Measurements from ENCODE around the gene UBE2H. TPM values are rescaled to one million over a fixed set of nuclear protein-coding genes. Genes with fewer than 3 reads are reported as not detected.

UBE2H gene
- total RNA-seq, 2 donors from 2014 or later, result 72.6 to 81.8 TPM

GRCh38 chr7:129952086-129952652 is 591 bp downstream of the UBE2H start:
- H3K4me3 ChIP-seq, result peak overlapping the region; percentile 85 to 94
- peaks cover 0 to 38% of the 10 kb centered on the region in 2 donors for H3K4me1 ChIP-seq
- no peak for TF ChIP-seq CTCF (IDR thresholded peaks at IDR 0.05)
- DNase-seq (ENCODE audit: low spot score), result no peak
- H3K27me3 ChIP-seq, result no peaks in the 10 kb centered on the region
- peak overlapping the region; percentile 95 to 98 for H3K27ac ChIP-seq
- H3K36me3 ChIP-seq, result no peaks in the 10 kb centered on the region
- no peaks in the 10 kb centered on the region for H3K9me3 ChIP-seq

GRCh38 chr7:129951226-129952085 is 1.3 kb downstream of the UBE2H start:
- H3K36me3 ChIP-seq, result no peaks in the 10 kb centered on the region
- H3K4me1 ChIP-seq, result peaks cover 0 to 40% of the 10 kb centered on the region in 2 donors
- no peaks in the 10 kb centered on the region for H3K9me3 ChIP-seq
- H3K27ac ChIP-seq, result peak overlapping the region; percentile 95 to 98
- no peaks in the 10 kb centered on the region for H3K27me3 ChIP-seq
- no peak for DNase-seq (ENCODE audit: low spot score)
- peak overlapping the region; percentile 85 to 94 for H3K4me3 ChIP-seq
- no peak for TF ChIP-seq CTCF (IDR thresholded peaks at IDR 0.05)

- H3K27ac ChIP-seq, result peak overlapping the region; percentile 95 to 98
- peak overlapping the region; percentile 85 to 94 for H3K4me3 ChIP-seq
- no peaks in the 10 kb centered on the region for H3K9me3 ChIP-seq
- H3K4me1 ChIP-seq, result peaks cover 0 to 40% of the 10 kb centered on the region in 2 donors
- no peaks in the 10 kb centered on the region for H3K36me3 ChIP-seq
- DNase-seq (ENCODE audit: low spot score), result no peak
- TF ChIP-seq CTCF (IDR thresholded peaks at IDR 0.05), result no peak
- H3K27me3 ChIP-seq, result no peaks in the 10 kb centered on the region
These were observed 1.9 kb downstream of the UBE2H start for GRCh38 chr7:129950933-129951225.

GRCh38 chr7:129950191-129950932 is 2.4 kb downstream of the UBE2H start:
- no peaks in the 10 kb centered on the region for H3K36me3 ChIP-seq
- peak overlapping the region; percentile 85 to 94 for H3K4me3 ChIP-seq
- H3K9me3 ChIP-seq, result no peaks in the 10 kb centered on the region
- peaks cover 0 to 40% of the 10 kb centered on the region in 2 donors for H3K4me1 ChIP-seq
- TF ChIP-seq CTCF (IDR thresholded peaks at IDR 0.05), result no peak
- H3K27me3 ChIP-seq, result no peaks in the 10 kb centered on the region
- no peak for DNase-seq (ENCODE audit: low spot score)
- H3K27ac ChIP-seq, result peak overlapping the region; percentile 95 to 98

GRCh38 chr7:129949292-129950133 is 3.2 kb downstream of the UBE2H start:
- H3K4me3 ChIP-seq, result peak overlapping the region; percentile 85 to 94
- no peak for TF ChIP-seq CTCF (IDR thresholded peaks at IDR 0.05)
- H3K27ac ChIP-seq, result peak overlapping the region; percentile 95 to 98
- DNase-seq (ENCODE audit: low spot score), result no peak
- no peaks in the 10 kb centered on the region for H3K9me3 ChIP-seq
- no peaks in the 10 kb centered on the region for H3K36me3 ChIP-seq
- H3K27me3 ChIP-seq, result no peaks in the 10 kb centered on the region
- peaks cover 0 to 40% of the 10 kb centered on the region in 2 donors for H3K4me1 ChIP-seq

Data from right atrium auricular region (tissue), 2 donors.